NCI-H345 (cell line): ENCODE results near the gene PSMC4.

Experiments used
- DNase-seq: peaks from one replicate; lab custom pipeline; 2025; lab: John Stamatoyannopoulos, UW

PSMC4 gene

DNA sequence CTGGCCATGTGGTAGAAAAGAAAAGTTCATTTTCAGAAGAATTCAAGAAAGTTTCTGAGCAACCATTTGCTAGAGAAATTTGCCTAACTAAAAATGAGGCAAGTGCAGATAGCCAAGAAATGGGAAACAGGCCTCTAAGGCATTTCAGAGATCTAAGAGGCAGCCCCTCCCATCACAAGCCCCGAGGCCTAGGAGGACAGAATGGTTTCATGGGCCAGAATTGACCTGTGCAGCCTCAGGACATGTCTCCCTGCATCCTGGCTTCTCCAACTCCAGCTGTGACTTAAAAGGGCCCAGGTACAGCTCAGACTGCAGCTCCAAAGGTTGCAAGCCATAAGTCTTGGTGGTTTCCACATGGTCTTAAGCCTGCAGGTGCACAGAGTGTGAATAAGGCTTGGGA is 22.6 kb downstream of the PSMC4 start:
- DNase-seq, result no peak

DNA sequence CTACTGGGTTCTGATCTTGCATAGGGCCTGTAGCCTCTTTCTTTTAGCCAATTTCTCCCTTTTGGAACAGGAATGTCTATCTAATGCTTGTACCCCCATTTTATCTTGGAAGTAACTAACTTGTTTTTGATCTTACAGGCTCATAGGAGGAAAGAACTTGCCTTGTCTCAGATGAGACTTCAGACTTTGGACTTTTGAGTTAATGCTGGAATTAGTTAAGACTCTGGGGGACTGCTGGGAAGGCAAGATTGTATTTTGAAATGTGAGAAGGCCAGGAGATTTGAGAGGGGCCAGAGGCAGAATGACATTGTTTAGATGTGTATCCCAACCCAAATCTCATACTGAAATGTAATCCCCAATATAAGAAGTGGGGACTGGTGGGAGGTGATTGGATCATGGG is 23.4 kb downstream of the PSMC4 start:
- no peak for DNase-seq

DNA sequence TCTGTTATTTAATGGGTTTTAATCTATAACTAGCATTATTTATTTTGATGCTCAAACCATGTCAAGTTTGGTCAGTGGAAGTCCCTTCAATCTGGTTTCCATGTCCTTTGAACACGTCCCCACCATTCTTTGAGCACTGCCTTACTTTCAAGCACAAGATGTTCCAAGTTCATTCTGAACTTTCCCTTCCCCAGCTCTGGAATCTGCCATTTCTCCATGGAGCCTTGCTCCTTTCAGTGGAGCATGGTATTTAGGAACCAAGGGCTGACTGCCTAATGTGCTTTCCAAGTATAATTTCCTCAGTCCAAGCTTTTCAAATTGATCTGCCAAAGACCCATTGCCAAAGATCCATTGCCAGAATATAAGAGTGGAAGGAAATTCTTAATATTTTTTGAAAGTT is 24.8 kb downstream of the PSMC4 start:
- no peak for DNase-seq

DNA sequence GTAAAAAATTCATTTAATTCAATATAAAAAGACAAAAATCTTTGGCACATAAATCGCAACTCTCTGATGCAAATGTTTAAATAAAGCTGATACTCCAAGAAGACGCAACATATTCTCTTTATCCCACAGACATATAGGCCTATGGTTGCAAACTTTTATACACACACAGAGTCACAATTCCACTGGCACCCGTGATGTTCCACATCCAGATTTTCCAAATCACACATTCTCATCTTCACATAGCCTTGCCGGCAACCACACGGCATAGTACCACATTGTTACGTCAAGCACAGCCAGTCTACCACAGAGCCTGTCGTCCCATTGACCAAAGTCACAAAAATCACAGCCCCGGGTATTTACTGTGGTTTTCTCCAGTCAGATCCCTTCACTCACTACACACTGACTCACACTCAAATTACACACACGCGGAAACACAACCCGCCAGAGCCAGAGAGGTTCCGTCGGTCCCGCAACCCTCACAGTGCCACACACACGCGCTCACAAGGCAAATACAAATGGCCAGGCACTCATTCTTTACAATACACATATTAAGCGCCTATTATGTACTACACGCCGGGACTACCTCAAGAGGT is 25.3 kb downstream of the PSMC4 start:
- peak; percentile 62 for DNase-seq

DNA sequence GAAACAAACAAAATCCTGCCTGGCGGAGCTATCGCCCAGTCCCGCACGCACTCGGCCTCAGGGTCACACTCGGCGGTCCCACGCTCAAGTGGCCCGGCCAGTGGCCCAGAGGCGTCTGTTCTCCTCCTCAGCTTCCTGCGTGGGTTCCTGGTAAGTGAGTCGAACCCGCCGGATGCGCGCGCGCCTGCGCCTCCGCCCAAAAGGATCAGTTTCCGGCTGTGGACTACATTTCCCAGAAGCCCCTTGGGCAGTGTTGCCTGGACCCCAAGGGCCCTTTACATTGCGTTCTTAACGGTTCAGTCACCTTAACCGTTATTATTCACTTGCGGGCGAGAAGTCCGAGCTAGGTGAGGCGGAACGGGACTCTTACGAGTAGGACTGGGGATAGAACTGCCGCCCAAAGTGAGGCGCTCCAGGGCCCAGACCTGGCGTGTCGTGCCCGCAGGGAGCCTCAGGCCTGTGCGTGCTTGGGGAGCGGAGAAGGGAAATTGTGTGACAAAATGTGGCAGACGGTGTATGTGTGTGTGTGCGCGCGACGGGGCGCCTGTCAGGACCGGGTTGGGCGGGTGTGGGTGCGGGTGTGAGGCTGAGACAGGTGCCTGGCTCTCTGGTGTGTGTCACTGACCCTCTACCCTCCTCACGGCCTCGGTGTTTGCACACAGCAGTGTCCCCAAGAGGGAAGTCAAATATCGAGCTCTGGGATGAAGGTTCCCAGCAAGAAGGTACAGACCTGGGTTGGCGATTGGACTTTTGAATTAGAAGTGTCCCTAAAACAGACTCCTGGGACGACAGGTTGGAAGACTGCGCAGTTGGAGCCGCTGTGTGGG is 26.1 kb downstream of the PSMC4 start, which contains the start of gene ZNF546:
Gene ZNF546, plus strand, starts transcription at position 250 of the 827 bp plus-strand sequence. CDS start 1,267 bp downstream, outside the sequence.
- peak; percentile 96 for DNase-seq

DNA sequence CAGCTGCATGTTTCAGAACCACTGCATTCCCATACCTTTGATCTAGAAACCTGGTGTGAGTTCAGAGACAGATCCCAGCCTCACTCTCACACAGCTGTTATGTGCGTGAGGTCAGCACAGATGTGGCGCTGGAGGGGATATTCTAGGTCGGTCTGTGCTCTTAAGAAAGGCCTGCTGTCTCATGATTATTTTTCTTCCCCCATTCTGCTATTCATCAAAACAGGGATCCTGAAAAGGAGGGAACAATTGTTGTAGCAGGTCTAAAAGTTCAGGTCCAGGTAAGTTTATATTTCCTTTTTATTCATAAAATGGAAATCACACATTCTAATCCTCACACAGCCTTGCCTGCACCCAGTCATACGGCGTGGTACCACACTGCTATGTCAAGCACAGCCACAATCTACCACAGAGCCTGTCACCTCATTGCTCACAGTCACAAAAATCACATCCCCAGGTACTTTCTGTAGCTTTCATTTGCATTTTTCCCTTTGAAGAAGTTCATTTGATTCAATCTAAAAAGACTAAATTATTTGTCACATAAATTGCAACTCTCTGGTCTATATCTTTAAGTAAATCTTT is 26.8 kb downstream of the PSMC4 start:
- DNase-seq, result no peak

DNA sequence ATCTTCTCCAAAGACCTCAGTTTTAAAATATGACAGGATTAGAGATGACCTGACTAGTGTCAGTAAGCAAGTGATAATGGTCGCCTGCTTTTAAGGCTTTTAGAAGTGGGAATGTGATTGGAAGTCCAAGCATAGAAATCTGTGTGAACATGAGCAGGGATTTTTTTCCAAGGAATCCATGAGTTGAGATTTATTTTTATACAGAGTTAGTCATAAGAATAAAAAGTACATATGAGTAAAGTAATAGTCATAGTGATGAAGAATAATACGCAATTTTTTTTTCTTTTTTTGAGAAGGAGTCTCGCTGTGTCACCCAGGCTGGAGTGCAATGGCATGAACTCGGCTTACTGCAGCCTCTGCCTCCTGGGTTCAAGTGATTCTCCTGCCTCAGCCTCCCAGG is 27.5 kb downstream of the PSMC4 start:
- DNase-seq, result no peak

DNA sequence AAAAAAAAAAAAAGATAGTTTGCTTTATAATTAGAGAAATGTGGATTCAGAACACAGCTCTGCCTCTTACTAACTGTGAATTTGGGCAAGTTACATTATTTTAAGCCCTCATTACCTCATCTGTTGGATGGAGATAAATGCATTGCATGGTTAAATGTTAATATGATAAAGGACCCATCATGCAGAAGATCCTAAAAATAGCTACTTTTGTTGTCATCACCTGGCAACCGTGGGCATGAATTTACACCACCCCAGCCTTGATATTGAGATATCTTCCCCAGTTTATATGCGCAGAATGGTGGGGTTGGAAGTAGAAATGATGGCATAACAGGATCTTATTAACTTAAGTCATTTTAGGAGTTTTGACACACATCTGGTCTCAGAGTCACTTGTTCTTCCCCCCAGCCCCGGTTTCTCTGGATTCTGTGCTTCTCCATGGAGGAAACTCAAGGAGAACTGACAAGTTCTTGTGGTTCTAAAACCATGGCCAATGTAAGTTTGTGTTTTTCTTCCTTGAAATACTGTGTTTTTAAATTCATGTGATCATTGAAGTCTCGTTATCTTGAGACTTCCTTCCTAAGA is 34.8 kb downstream of the PSMC4 start:
- no peak for DNase-seq

DNA sequence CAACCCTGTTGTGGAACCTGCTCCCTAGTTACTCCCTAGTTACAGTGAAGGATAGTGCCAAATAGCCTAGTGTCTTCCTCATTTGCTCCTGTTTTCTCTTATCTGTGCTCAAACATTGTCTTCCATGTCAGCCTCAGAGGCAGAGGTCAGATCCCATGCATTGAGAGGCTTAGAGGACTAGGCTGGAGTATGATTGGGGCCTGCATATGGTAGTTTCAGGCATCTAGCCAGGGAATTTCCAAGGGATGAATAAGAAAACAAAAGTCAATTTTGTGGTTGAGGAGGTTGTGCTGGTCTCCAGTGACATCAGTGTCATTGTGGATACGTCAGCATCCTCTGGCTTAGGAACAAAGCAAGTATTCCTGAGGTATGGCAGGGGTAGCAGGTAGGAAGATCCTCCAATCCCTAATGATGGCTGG is 35.3 kb downstream of the PSMC4 start:
- no peak for DNase-seq

DNA sequence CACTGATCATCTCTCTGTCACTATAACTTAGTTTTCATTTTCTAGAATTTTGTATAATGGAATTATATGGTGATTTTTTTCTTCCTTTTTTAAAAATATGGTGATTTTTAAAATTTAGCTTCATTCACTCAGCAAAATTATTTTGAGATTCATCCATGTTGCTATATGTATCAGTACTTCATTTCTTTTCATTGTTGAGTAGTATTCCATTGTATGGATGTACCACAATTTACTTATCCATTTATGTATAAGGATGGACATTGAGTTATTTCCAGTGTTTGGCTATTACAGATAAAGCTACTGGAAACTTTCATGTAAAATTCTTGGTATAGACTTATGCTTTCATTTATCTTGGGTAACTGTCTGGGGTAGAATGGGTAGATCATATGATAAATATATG is 38.7 kb downstream of the PSMC4 start:
- no peak for DNase-seq

DNA sequence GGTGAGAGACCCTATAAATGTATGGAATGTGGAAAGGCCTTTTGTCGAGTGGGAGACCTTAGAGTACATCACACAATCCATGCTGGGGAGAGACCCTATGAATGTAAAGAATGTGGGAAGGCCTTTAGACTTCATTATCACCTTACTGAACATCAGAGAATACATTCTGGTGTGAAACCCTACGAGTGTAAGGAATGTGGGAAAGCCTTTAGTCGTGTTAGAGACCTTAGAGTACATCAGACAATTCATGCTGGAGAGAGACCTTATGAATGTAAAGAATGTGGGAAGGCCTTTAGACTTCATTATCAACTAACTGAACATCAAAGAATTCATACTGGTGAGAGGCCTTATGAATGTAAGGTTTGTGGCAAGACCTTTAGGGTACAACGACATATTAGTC is 43.0 kb downstream of the PSMC4 start:
- DNase-seq, result no peak

DNA sequence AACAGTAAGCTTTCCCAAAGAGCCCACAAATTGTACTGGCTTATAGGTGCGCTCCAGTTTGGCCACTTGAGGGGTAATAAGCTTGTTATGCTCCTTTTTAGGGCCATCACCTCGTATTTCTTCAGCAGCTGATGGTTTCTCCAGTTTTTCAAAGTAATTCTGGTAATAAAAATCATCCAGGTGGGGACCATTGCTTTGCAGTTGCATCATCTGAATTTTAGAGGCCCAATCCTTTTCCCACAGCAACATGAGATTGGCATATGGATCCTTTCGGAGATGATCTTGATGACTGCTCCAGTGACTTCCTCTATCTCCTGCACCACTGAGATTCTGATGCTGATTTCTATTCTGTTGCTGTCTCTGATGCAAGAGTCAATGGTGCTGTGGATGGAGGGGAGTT is 53.0 kb downstream of the PSMC4 start:
- DNase-seq, result no peak

DNA sequence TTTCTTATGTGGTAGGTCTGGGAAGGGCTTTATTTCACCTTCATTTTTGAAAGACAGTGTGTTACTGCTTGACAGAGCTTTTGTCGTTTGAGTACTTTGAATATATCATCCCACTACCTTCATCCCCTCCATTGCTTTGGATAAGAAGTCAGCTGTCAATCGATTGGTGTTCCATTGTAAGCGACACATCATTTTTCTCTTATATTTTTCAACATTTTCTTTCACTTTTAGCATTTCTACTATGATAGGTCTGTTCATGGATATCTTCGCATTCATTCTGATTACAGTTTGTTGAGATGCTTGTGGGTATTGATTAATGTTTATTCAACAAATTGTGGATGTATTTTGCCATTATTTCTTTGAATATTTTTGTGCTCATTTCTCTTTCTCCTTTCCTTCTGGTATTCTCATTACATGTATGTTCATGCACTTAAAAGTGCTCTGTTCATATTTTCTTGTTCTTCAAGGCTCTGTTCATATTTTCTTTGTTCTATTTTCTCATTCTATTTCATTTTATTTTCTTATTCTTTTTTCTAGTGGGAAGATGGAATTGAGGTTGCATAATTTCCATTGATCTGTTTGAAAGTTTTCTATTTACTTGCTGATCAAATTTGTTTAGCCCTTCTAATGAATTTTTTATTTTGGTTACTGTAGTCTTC is 55.1 kb downstream of the PSMC4 start:
- DNase-seq, result no peak

DNA sequence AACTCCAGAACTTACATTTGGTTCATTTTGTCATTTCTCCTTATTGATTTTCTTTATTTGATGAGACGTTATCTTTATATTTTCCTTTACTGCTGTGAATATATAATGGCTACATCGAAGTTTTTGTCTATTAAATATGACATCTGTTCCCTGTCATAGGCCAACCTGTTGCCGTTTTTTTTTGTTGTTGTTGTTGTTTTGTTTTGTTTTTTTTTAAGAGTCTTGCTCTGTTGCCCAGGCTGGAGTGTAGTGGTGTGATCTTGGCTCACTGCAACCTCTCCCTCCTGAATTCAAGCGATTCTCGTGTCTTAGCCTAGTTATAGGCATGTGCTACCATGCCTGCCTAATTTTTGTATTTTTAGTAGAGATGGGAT is 55.6 kb downstream of the PSMC4 start:
- DNase-seq, result no peak
